ENCODE measurements around the gene EFHD2. TPM values are rescaled to one million over a fixed set of nuclear protein-coding genes. Genes with fewer than 3 reads are reported as not detected.

The EFHD2 gene, protein sequence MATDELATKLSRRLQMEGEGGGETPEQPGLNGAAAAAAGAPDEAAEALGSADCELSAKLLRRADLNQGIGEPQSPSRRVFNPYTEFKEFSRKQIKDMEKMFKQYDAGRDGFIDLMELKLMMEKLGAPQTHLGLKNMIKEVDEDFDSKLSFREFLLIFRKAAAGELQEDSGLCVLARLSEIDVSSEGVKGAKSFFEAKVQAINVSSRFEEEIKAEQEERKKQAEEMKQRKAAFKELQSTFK
- total RNA-seq: 10 to 100 TPM; 56.7 to 78.6 TPM

DNA sequence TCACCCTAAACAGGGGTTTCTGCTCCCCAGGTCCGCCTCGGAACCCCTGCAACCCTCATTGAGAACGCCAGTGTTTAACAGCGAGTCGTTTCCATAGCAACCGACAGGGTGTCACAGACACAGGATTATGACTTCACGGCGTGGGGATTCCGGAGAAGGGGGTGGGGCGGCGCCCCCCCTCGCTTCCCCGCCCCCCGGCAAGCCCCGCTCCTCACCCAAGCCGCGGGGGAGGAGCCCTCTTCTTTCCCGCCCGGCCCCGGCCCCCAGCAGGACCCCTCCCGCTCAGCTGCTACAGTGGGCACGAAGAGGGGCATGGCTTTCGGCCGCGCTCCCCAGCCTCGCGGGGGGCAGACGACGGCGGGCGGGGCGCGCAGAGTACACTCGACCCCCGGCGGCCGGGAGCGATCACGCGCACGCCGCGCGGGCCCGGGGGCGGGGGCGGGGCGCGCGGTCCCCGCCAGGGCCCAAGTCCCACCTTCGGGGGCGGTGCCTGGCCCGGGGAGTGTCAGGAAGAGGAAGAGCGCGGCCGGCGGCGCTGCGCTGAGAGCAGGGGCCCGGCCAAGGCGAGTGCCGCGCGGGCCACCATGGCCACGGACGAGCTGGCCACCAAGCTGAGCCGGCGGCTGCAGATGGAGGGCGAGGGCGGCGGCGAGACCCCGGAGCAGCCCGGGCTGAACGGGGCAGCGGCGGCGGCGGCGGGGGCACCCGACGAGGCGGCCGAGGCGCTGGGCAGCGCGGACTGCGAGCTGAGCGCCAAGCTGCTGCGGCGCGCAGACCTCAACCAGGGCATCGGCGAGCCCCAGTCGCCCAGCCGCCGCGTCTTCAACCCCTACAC lies at the start of gene EFHD2:
TSS of gene EFHD2 (plus strand) at position 501 of the 835 bp plus-strand sequence. CDS start at position 585, 84 bp downstream.
- peak; percentile 61 to 89 (median 74) for TF ChIP-seq POLR2A (IDR thresholded peaks at IDR 0.05)
- TF ChIP-seq, protein P1, sequence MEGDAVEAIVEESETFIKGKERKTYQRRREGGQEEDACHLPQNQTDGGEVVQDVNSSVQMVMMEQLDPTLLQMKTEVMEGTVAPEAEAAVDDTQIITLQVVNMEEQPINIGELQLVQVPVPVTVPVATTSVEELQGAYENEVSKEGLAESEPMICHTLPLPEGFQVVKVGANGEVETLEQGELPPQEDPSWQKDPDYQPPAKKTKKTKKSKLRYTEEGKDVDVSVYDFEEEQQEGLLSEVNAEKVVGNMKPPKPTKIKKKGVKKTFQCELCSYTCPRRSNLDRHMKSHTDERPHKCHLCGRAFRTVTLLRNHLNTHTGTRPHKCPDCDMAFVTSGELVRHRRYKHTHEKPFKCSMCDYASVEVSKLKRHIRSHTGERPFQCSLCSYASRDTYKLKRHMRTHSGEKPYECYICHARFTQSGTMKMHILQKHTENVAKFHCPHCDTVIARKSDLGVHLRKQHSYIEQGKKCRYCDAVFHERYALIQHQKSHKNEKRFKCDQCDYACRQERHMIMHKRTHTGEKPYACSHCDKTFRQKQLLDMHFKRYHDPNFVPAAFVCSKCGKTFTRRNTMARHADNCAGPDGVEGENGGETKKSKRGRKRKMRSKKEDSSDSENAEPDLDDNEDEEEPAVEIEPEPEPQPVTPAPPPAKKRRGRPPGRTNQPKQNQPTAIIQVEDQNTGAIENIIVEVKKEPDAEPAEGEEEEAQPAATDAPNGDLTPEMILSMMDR (IDR thresholded peaks at IDR 0.05): peak in 1 of 7 experiments; percentile 15
- intact Hi-C loops (cut with DNase I): no loop called here
- Histone ChIP-seq H3K36me3 (replicated peaks in 1 of 2; ENCODE audit: insufficient read depth in 1 of 2, low read depth in 2 of 2) (no peaks in the 10 kb centered on the region), H3K27ac (peak within 1 kb of the TSS; percentile 32 to 86 (median 79)), H3K4me1 (peaks cover 42% of the 10 kb centered on the region), H3K4me3 (peak within 1 kb of the TSS; percentile 70 to 91), H3K27me3 (no peaks in the 10 kb centered on the region), H3K9me3 (no peaks in the 10 kb centered on the region)
- peak; percentile 83 to 88 (median 88) for DNase-seq
- 1 to 4% methylated on average over 4 to 96 of the region's 99 CpGs for WGBS, 2 donors
- peak; percentile 89 for ATAC-seq

DNA sequence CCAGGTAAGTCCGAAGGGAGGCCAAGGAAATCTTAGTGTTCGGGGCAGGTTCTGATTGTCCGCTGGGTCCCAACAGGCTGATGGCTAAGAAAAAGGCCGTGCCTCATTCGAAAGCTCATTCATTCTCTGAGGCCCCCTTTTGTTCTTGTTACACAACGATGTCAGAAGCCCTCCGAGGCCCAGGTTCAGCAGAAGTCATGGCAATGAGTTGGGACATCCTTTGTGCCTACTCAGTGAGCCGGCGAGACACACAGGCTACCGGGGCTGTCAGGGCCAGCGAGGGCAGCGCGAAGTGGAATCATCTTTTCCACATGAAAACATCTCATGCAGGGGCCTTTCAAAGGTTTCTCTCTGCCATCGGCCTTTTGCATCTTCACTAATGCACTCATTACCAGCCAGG lies 49.0 kb upstream of the EFHD2 start:
- Histone ChIP-seq H3K27ac (no peak overlapping the region), H3K4me3 (no peak overlapping the region), H3K4me1 (peaks cover 1% of the 10 kb centered on the region), H3K9me3 (no peaks in the 10 kb centered on the region), H3K36me3 (replicated peaks in 1 of 2; ENCODE audit: insufficient read depth in 1 of 2, low read depth in 2 of 2) (no peaks in the 10 kb centered on the region), H3K27me3 (no peaks in the 10 kb centered on the region)
- ATAC-seq (no peak), DNase-seq (no peak)
- intact Hi-C loops (cut with DNase I): no loop called here
- 94% methylated on average over 14 of the region's 14 CpGs for WGBS, 2 donors
- no peak for TF ChIP-seq POLR2A (IDR thresholded peaks at IDR 0.05)
- TF ChIP-seq, protein P1 (IDR thresholded peaks at IDR 0.05): no peak

DNA sequence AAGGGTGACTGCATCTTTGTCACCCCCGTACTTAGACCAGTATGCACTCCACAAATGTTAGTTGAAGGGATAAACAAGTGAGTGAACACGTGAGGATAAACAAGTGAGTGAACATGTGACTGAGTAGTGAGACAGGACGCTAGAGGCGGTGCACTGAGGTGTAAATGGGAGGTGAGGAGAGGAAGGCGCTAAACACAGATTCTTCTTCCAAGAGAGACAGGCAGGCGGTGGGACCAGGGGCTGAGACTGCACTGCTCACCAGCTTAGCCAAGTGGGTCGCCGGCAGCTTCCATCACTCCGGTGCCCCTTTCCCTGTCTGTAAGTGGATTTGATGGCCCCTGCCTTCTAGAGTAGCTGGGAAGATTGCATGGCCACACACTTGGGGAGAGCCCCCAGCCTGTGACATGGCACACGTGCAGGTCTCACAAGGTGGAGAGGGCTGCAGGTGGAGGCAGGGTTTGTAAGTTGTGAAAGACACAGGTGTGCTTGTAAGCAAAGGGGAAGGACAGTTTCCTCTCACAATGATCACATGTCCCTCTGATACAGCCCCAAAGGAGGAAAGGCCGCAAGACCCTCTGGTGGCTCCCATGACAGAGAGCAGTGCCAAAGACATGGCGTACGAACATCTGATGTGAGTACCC lies 47.5 kb upstream of the EFHD2 start:
- no peaks in the 10 kb centered on the region for H3K36me3 ChIP-seq (replicated peaks in 1 of 2; ENCODE audit: insufficient read depth in 1 of 2, low read depth in 2 of 2)
- peaks cover 13% of the 10 kb centered on the region for H3K4me1 ChIP-seq
- no peaks in the 10 kb centered on the region for H3K9me3 ChIP-seq
- TF ChIP-seq, protein P1 (IDR thresholded peaks at IDR 0.05): no peak
- TF ChIP-seq POLR2A (IDR thresholded peaks at IDR 0.05): no peak
- ATAC-seq (no peak), DNase-seq (no peak)
- intact Hi-C loops (cut with DNase I): no loop called here
- H3K27ac ChIP-seq: no peak overlapping the region
- H3K27me3 ChIP-seq: no peaks in the 10 kb centered on the region
- 90% methylated on average over 13 of the region's 13 CpGs for WGBS, 2 donors
- no peak overlapping the region for H3K4me3 ChIP-seq

DNA sequence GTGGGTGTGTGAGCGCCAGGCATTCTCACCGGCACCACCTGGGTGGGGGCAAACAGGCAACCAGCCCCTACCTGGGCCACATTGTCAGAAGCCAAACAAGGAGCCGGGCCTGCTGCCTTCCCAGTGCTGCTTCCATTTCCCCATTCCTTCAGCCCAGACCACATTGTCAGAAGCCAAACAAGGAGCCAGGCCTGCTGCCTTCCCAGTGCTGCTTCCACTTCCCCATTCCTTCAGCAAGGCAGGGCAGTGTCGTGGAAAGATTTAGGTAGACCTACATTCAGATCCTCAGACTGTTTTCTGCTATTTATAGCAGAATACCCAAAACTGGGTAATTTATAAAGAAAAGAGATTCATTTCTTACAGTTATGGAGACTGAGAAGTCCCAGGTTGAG lies 47.0 kb upstream of the EFHD2 start:
- WGBS, 2 donors: 86 to 100% methylated on average over 3 to 4 of the region's 4 CpGs

More for the DNA sequence above, 47.0 kb upstream of the EFHD2 start:
- Histone ChIP-seq H3K36me3 (replicated peaks in 1 of 2; ENCODE audit: insufficient read depth in 1 of 2, low read depth in 2 of 2) (no peaks in the 10 kb centered on the region), H3K27me3 (no peaks in the 10 kb centered on the region), H3K27ac (no peak overlapping the region), H3K4me1 (peaks cover 13% of the 10 kb centered on the region), H3K4me3 (no peak overlapping the region), H3K9me3 (no peaks in the 10 kb centered on the region)
- intact Hi-C loops (cut with DNase I): no loop called here
- TF ChIP-seq, protein P1 (IDR thresholded peaks at IDR 0.05): no peak
- no peak for TF ChIP-seq POLR2A (IDR thresholded peaks at IDR 0.05)
- no peak for DNase-seq
- ATAC-seq: no peak

Measured in body of pancreas (tissue), 4 donors.